ENCODE data around the gene DCHS2. TPM values are rescaled to one million over a fixed set of nuclear protein-coding genes. Genes with fewer than 3 reads are reported as not detected.
A peak's percentile ranks its signal among the peaks of the same experiment; 100 is the strongest.

DCHS2 gene
- total RNA-seq, 1 donor from 2014 or later: not detected

DNA sequence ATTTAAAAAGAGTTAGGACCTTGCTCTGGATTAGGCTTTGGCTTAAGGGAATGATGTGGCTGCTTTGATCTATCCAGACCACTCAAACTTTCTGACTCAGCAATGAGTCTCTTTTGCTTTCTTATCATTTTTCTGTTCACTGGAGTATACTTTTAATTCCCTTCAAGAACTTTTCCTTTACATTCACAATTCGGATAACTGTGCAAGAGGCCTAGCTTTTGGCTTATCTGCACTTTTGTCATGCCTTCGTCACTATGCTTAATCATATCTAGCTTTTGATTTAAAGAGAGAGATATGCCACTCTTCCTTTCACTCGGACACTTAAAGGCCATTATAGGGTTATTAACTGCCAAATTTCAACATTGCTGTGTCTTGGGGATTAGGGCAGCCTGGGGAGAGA is 147.9 kb downstream of the DCHS2 start:
- H3K4me1 Mint-ChIP-seq (ENCODE audit: low read depth): peaks cover 7% of the 10 kb centered on the region
- H3K27me3 Mint-ChIP-seq (ENCODE audit: insufficient read depth): peaks cover 14% of the 10 kb centered on the region
- DNase-seq (ENCODE audit: low spot score): no peak
- H3K27ac Mint-ChIP-seq: no peak overlapping the region
- H3K36me3 Mint-ChIP-seq (ENCODE audit: low read depth): no peaks in the 10 kb centered on the region
- H3K9me3 Mint-ChIP-seq: no peaks in the 10 kb centered on the region
- intact Hi-C loops (cut with micrococcal nuclease): no loop called here
- no peak overlapping the region for H3K4me3 Mint-ChIP-seq

DNA sequence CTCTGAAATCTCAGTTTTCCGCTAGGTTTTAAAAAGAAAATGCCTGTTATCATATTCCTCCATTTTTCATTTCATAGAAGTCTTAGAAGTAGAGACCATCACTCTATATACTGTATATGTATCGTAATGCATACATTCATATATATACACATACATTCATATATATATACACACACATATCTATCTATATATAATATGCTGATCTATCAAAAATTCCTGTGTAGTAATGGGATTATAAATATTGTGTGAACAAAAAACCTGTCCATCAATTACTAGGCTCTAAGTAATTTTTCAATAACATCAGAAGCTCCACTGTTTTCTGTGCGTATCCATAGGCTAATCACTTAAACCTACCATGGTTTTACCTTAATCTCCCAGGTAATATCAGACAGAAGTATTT is 150.2 kb downstream of the DCHS2 start:
- H3K27me3 Mint-ChIP-seq (ENCODE audit: insufficient read depth): peaks cover 9% of the 10 kb centered on the region
- H3K4me1 Mint-ChIP-seq (ENCODE audit: low read depth): peaks cover 7% of the 10 kb centered on the region
- DNase-seq (ENCODE audit: low spot score): no peak
- H3K4me3 Mint-ChIP-seq: no peak overlapping the region
- H3K9me3 Mint-ChIP-seq: no peaks in the 10 kb centered on the region
- intact Hi-C loops (cut with micrococcal nuclease): no loop called here
- no peak overlapping the region for H3K27ac Mint-ChIP-seq
- no peaks in the 10 kb centered on the region for H3K36me3 Mint-ChIP-seq (ENCODE audit: low read depth)

GRCh38 chr4:154335588-154335987 is 156.0 kb downstream of the DCHS2 start:
- H3K4me1 Mint-ChIP-seq (ENCODE audit: low read depth): peaks cover 10% of the 10 kb centered on the region
- DNase-seq (ENCODE audit: low spot score): no peak
- H3K27ac Mint-ChIP-seq: no peak overlapping the region
- no peaks in the 10 kb centered on the region for H3K36me3 Mint-ChIP-seq (ENCODE audit: low read depth)
- intact Hi-C loops (cut with micrococcal nuclease): loop anchor here (10.0 kb wide), 1 partner anchor 541 kb away; no protein-coding TSS in a partner anchor
- no peaks in the 10 kb centered on the region for H3K9me3 Mint-ChIP-seq
- no peak overlapping the region for H3K4me3 Mint-ChIP-seq
- H3K27me3 Mint-ChIP-seq (ENCODE audit: insufficient read depth): peaks cover 30% of the 10 kb centered on the region

GRCh38 chr4:154332681-154333421 is 158.7 kb downstream of the DCHS2 start:
- Mint-ChIP-seq H3K36me3 (ENCODE audit: low read depth) (no peaks in the 10 kb centered on the region), H3K27me3 (ENCODE audit: insufficient read depth) (peaks cover 47% of the 10 kb centered on the region), H3K4me3 (peak overlapping the region; percentile 78), H3K27ac (no peak overlapping the region), H3K9me3 (no peaks in the 10 kb centered on the region), H3K4me1 (ENCODE audit: low read depth) (peaks cover 10% of the 10 kb centered on the region)
- DNase-seq (ENCODE audit: low spot score): peak; percentile 27
- intact Hi-C loops (cut with micrococcal nuclease): loop anchor here (10.0 kb wide), 1 partner anchor 538 kb away; no protein-coding TSS in a partner anchor

- no peak for DNase-seq (ENCODE audit: low spot score)
- no peak overlapping the region for H3K4me3 Mint-ChIP-seq
- intact Hi-C loops (cut with micrococcal nuclease): loop anchor here (1.0 to 10.0 kb wide), 3 partner anchors 176 to 535 kb away; no protein-coding TSS in a partner anchor
- H3K36me3 Mint-ChIP-seq (ENCODE audit: low read depth): no peaks in the 10 kb centered on the region
- H3K9me3 Mint-ChIP-seq: no peaks in the 10 kb centered on the region
- peaks cover 10% of the 10 kb centered on the region for H3K4me1 Mint-ChIP-seq (ENCODE audit: low read depth)
- peaks cover 51% of the 10 kb centered on the region for H3K27me3 Mint-ChIP-seq (ENCODE audit: insufficient read depth)
- no peak overlapping the region for H3K27ac Mint-ChIP-seq
Measured at GRCh38 chr4:154329939-154330338, 161.7 kb downstream of the DCHS2 start.

- H3K27ac Mint-ChIP-seq: no peak overlapping the region
- no peak for DNase-seq (ENCODE audit: low spot score)
- no peak overlapping the region for H3K4me3 Mint-ChIP-seq
- H3K9me3 Mint-ChIP-seq: no peaks in the 10 kb centered on the region
- peaks cover 49% of the 10 kb centered on the region for H3K27me3 Mint-ChIP-seq (ENCODE audit: insufficient read depth)
- intact Hi-C loops (cut with micrococcal nuclease): loop anchor here (1.0 to 2.0 kb wide), 2 partner anchors 177 to 293 kb away; no protein-coding TSS in a partner anchor
- no peaks in the 10 kb centered on the region for H3K36me3 Mint-ChIP-seq (ENCODE audit: low read depth)
- peaks cover 10% of the 10 kb centered on the region for H3K4me1 Mint-ChIP-seq (ENCODE audit: low read depth)
Measured at GRCh38 chr4:154329268-154329868, 162.2 kb downstream of the DCHS2 start.

GRCh38 chr4:154328030-154328429 is 163.6 kb downstream of the DCHS2 start:
- intact Hi-C loops (cut with micrococcal nuclease): loop anchor here (2.0 kb wide), 1 partner anchor 295 kb away; no protein-coding TSS in a partner anchor
- Mint-ChIP-seq H3K4me1 (ENCODE audit: low read depth) (peaks cover 5% of the 10 kb centered on the region), H3K9me3 (no peaks in the 10 kb centered on the region), H3K27ac (no peak overlapping the region), H3K4me3 (no peak overlapping the region), H3K27me3 (ENCODE audit: insufficient read depth) (peaks cover 39% of the 10 kb centered on the region), H3K36me3 (ENCODE audit: low read depth) (no peaks in the 10 kb centered on the region)
- DNase-seq (ENCODE audit: low spot score): no peak

GRCh38 chr4:154320521-154320920 is 171.1 kb downstream of the DCHS2 start:
- no peaks in the 10 kb centered on the region for H3K36me3 Mint-ChIP-seq (ENCODE audit: low read depth)

GRCh38 chr4:154319736-154320135 is 171.9 kb downstream of the DCHS2 start:
- no peak overlapping the region for H3K4me3 Mint-ChIP-seq
- no peaks in the 10 kb centered on the region for H3K9me3 Mint-ChIP-seq
- no peak overlapping the region for H3K27ac Mint-ChIP-seq
- intact Hi-C loops (cut with micrococcal nuclease): no loop called here
- H3K36me3 Mint-ChIP-seq (ENCODE audit: low read depth): no peaks in the 10 kb centered on the region
- no peak for DNase-seq (ENCODE audit: low spot score)
- H3K27me3 Mint-ChIP-seq (ENCODE audit: insufficient read depth): no peaks in the 10 kb centered on the region
- no peaks in the 10 kb centered on the region for H3K4me1 Mint-ChIP-seq (ENCODE audit: low read depth)

More at GRCh38 chr4:154320521-154320920, 171.1 kb downstream of the DCHS2 start:
- Mint-ChIP-seq H3K27me3 (ENCODE audit: insufficient read depth) (peaks cover 4% of the 10 kb centered on the region), H3K4me3 (no peak overlapping the region), H3K27ac (no peak overlapping the region), H3K4me1 (ENCODE audit: low read depth) (no peaks in the 10 kb centered on the region), H3K9me3 (no peaks in the 10 kb centered on the region)
- intact Hi-C loops (cut with micrococcal nuclease): no loop called here
- no peak for DNase-seq (ENCODE audit: low spot score)

- Mint-ChIP-seq H3K27ac (no peak overlapping the region), H3K4me3 (no peak overlapping the region), H3K27me3 (ENCODE audit: insufficient read depth) (no peaks in the 10 kb centered on the region), H3K36me3 (ENCODE audit: low read depth) (no peaks in the 10 kb centered on the region), H3K4me1 (ENCODE audit: low read depth) (no peaks in the 10 kb centered on the region), H3K9me3 (no peaks in the 10 kb centered on the region)
- DNase-seq (ENCODE audit: low spot score): no peak
- intact Hi-C loops (cut with micrococcal nuclease): no loop called here
Measured at GRCh38 chr4:154317201-154317999, 174.2 kb downstream of the DCHS2 start.

GRCh38 chr4:154315741-154316140 is 175.9 kb downstream of the DCHS2 start:
- H3K36me3 Mint-ChIP-seq (ENCODE audit: low read depth): no peaks in the 10 kb centered on the region
- no peak for DNase-seq (ENCODE audit: low spot score)
- H3K4me3 Mint-ChIP-seq: no peak overlapping the region
- H3K27me3 Mint-ChIP-seq (ENCODE audit: insufficient read depth): no peaks in the 10 kb centered on the region
- intact Hi-C loops (cut with micrococcal nuclease): no loop called here
- no peaks in the 10 kb centered on the region for H3K9me3 Mint-ChIP-seq
- H3K4me1 Mint-ChIP-seq (ENCODE audit: low read depth): no peaks in the 10 kb centered on the region
- no peak overlapping the region for H3K27ac Mint-ChIP-seq

- no peaks in the 10 kb centered on the region for H3K36me3 Mint-ChIP-seq (ENCODE audit: low read depth)
- H3K4me3 Mint-ChIP-seq: no peak overlapping the region
- no peaks in the 10 kb centered on the region for H3K27me3 Mint-ChIP-seq (ENCODE audit: insufficient read depth)
- intact Hi-C loops (cut with micrococcal nuclease): no loop called here
- H3K9me3 Mint-ChIP-seq: no peaks in the 10 kb centered on the region
- DNase-seq (ENCODE audit: low spot score): no peak
- H3K4me1 Mint-ChIP-seq (ENCODE audit: low read depth): no peaks in the 10 kb centered on the region
- H3K27ac Mint-ChIP-seq: no peak overlapping the region
Measured at GRCh38 chr4:154314248-154314647, 177.4 kb downstream of the DCHS2 start.
